ENCODE results near the gene ABHD11. TPM values are rescaled to one million over a fixed set of nuclear protein-coding genes. Genes with fewer than 3 reads are reported as not detected.

ABHD11 gene
- total and polyA plus RNA-seq, 2 of the 4 experiments (the other 2 are of a cell fraction), result 13.4 to 19.9 TPM

- no peak for DNase-seq
- Histone ChIP-seq H2BK120ac (ENCODE audit: low read depth, low read length) (no peak overlapping the region), H3K27me3 (ENCODE audit: control insufficient read depth, insufficient read depth, low read length) (no peaks in the 10 kb centered on the region), H3K9me1 (ENCODE audit: insufficient read depth, low read length) (peaks cover 9% of the 10 kb centered on the region; the same call in 1 of the 2 replicates), H3K79me1 (ENCODE audit: low read depth in 1 of 2, low read length in 2 of 2) (peaks cover 18 to 66% of the 10 kb centered on the region in 2 experiments), H3K9ac (ENCODE audit: low read depth, low read length) (no peak overlapping the region), H3K14ac (replicated peaks; ENCODE audit: low read depth, low read length) (no peak overlapping the region), H3K4ac (ENCODE audit: low read depth, low read length) (no peak overlapping the region), H3K4me1 (ENCODE audit: control insufficient read depth, insufficient read depth, low read length) (peaks cover 8% of the 10 kb centered on the region), H4K5ac (ENCODE audit: low read depth, low read length) (no peak overlapping the region), H2AK9ac (replicated peaks; ENCODE audit: low read depth, low read length, poor library complexity) (peak overlapping the region; percentile 1), H2AFZ (replicated peaks; ENCODE audit: low read length, poor library complexity) (no peak overlapping the region), H3K56ac (ENCODE audit: extremely low read depth, insufficient read depth, low read length) (no peak overlapping the region), H4K8ac (ENCODE audit: low read depth in 2 of 2, low read length in 2 of 2) (no peak overlapping the region), H3K23ac (ENCODE audit: low read depth, low read length) (no peak overlapping the region), H2BK20ac (ENCODE audit: low read depth, low read length) (no peak overlapping the region), H2BK5ac (ENCODE audit: low read depth, low read length, poor library complexity, severe bottlenecking) (no peak overlapping the region), H2BK15ac (ENCODE audit: low read depth, low read length) (no peak overlapping the region), H4K20me1 (ENCODE audit: insufficient read depth, low read length) (peaks cover 73% of the 10 kb centered on the region), H2AK5ac (ENCODE audit: low read depth, low read length) (no peak overlapping the region), H4K91ac (ENCODE audit: insufficient read depth, low read depth, low read length) (no peak overlapping the region), H3K4me2 (ENCODE audit: low read depth, low read length) (no peak overlapping the region), H3K36me3 (ENCODE audit: control insufficient read depth, insufficient read depth, low read length) (peaks cover 26% of the 10 kb centered on the region), H3K4me3 (ENCODE audit: insufficient read depth, low read depth, low read length) (no peak overlapping the region), H3K27ac (ENCODE audit: insufficient read depth, low read length) (no peak overlapping the region), H3K9me3 (ENCODE audit: control insufficient read depth, insufficient read depth, low read length) (no peaks in the 10 kb centered on the region), H3K18ac (ENCODE audit: low read depth, low read length) (no peak overlapping the region)
- ATAC-seq (ENCODE audit: low read depth), result no peak
- no TSS peak for BruUV-seq (replicated peaks)
- intact Hi-C loops (cut with micrococcal nuclease), result no loop called here
- in situ Hi-C loops (cut with MboI; ENCODE audit: low sequenced_read_pairs), result no loop called here
- 86% methylated on average over 5 of the region's 15 CpGs; no CpG with 5 or more reads in 1 of the 2 experiments for WGBS, 2 experiments (ENCODE audit: extremely low coverage in 2 of 2, insufficient read length in 1 of 2)
- dilution Hi-C loops (cut with HindIII; ENCODE audit: low sequenced_read_pairs, unreplicated experiment), result no loop called here
- ChIA-PET POLR2A (ENCODE audit: unreplicated experiment) (no interaction called here), CTCF (no interaction called here)
- no peak for TF ChIP-seq CHD1 (IDR thresholded peaks at IDR 0.05; ENCODE audit: low read depth, low read length)
- TF ChIP-seq BHLHE40 (IDR thresholded peaks at IDR 0.05; ENCODE audit: low read depth, low read length), result no peak
- no peak for TF ChIP-seq RFX5 (IDR thresholded peaks at IDR 0.05; ENCODE audit: low read depth, low read length)
- TF ChIP-seq, protein P1, sequence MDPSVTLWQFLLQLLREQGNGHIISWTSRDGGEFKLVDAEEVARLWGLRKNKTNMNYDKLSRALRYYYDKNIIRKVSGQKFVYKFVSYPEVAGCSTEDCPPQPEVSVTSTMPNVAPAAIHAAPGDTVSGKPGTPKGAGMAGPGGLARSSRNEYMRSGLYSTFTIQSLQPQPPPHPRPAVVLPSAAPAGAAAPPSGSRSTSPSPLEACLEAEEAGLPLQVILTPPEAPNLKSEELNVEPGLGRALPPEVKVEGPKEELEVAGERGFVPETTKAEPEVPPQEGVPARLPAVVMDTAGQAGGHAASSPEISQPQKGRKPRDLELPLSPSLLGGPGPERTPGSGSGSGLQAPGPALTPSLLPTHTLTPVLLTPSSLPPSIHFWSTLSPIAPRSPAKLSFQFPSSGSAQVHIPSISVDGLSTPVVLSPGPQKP (IDR thresholded peaks at IDR 0.05; ENCODE audit: borderline replicate concordance, low read depth, low read length), result no peak
- no peak for TF ChIP-seq RAD21 (IDR thresholded peaks at IDR 0.05; ENCODE audit: low read length)
- TF ChIP-seq USF2 (IDR thresholded peaks at IDR 0.05; ENCODE audit: low read depth, low read length), result no peak
- TF ChIP-seq MAFK (IDR thresholded peaks at IDR 0.05; ENCODE audit: low read depth, low read length), result no peak
- TF ChIP-seq CEBPB (IDR thresholded peaks at IDR 0.05; ENCODE audit: low read depth, low read length), result no peak
- TF ChIP-seq SMC3 (IDR thresholded peaks at IDR 0.05; ENCODE audit: low read depth, low read length), result no peak
- TF ChIP-seq POLR2A (IDR thresholded peaks at IDR 0.05; ENCODE audit: low read depth, low read length), result no peak
- no peak for TF ChIP-seq NFE2L2 (IDR thresholded peaks at IDR 0.05; ENCODE audit: low read depth, low read length)
- TF ChIP-seq FOS (IDR thresholded peaks at IDR 0.05; ENCODE audit: low read depth, low read length), result no peak
Measured at GRCh38 chr7:73707045-73707631, 31.5 kb downstream of the ABHD11 start.

All from IMR-90 (cell line).